Retinal pigment epithelial cell (primary cell): ENCODE measurements around the gene LYRM2.

ENCODE experiments used
- DNase-seq: peaks from one replicate; pipeline ENCODE4 v3.0.0-alpha.2; 2010; ENCODE audit warnings: low read depth
- H3K4me3 ChIP-seq: 2 replicates; pipeline ENCODE4 v1.5.1; 2011; ENCODE audit warnings: mild to moderate bottlenecking, low read length, control low read depth, moderate library complexity
- TF ChIP-seq, protein P1 (sequence below): conservative IDR thresholded peaks from 2 replicates; pipeline ENCODE4 v1.5.1; 2011; ENCODE audit warnings: low read depth, low read length, control low read depth, inconsistent platforms

Gene LYRM2

DNA sequence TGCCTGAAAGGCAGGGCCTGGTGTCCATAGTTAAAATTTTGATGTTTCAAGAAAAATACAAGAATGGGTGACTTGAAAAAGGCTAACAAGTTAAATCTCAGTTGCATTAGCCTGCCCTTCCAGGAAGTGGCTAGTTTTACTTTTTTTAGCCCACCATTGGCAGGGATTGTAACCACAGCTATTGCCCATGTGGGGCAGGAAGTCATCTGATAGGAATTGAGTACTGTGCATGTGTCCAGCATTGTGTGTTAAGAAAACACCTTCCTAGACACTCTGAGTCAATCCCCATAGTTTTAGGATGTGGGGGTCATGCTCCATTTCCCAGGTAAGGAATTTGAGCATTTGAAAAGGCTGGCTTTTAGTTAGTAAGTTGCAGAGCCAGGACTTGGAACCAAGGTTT lies 26.9 kb downstream of the LYRM2 start:
- no peak overlapping the region for H3K4me3 ChIP-seq
- no peak for DNase-seq
- TF ChIP-seq, protein P1, sequence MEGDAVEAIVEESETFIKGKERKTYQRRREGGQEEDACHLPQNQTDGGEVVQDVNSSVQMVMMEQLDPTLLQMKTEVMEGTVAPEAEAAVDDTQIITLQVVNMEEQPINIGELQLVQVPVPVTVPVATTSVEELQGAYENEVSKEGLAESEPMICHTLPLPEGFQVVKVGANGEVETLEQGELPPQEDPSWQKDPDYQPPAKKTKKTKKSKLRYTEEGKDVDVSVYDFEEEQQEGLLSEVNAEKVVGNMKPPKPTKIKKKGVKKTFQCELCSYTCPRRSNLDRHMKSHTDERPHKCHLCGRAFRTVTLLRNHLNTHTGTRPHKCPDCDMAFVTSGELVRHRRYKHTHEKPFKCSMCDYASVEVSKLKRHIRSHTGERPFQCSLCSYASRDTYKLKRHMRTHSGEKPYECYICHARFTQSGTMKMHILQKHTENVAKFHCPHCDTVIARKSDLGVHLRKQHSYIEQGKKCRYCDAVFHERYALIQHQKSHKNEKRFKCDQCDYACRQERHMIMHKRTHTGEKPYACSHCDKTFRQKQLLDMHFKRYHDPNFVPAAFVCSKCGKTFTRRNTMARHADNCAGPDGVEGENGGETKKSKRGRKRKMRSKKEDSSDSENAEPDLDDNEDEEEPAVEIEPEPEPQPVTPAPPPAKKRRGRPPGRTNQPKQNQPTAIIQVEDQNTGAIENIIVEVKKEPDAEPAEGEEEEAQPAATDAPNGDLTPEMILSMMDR = no peak

DNA sequence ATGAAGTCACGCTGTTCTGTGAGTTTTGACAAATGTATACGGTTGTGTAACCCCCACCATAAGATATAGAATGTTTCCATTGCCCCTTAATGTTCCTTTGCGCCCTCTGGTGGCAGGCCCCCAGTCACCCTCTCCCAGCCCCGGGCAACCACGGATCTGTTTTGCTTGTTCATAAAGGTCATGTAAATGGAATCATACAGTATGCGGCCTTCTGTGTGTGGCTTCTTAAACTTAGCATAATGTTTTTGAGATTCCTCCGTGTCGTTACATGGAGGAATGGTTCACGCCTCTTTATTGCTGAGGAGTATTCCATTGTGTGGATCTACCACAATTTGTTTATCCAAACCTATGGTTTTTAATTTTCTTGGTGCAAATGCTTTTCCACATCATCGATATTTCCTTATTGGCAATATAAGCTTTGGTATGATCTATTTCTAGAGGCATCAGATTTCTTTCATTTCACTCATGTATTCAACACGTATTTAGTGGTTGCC lies 28.4 kb downstream of the LYRM2 start:
- no peak overlapping the region for H3K4me3 ChIP-seq
- TF ChIP-seq, protein P1 = peak; percentile 89
- DNase-seq = no peak

DNA sequence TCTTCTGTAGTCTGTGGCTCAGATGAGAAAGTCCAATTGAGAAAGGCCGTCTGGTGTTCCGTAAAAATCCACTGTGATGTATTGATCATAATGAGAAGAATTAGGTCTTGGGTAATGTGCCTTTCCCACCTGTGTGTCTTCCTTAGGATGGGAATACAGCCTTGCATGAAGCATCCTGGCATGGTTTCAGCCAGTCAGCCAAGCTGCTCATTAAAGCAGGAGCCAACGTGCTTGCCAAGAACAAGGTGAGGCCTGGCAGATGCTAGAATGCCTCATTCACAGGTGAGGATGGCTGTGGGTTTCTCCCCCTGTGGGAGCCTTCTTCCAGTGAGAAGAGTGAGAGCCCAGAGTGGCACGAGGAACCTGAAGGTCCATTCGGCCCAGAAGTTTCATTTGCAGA lies 32.7 kb downstream of the LYRM2 start:
- TF ChIP-seq, protein P1 = no peak
- DNase-seq = no peak
- H3K4me3 ChIP-seq = no peak overlapping the region

DNA sequence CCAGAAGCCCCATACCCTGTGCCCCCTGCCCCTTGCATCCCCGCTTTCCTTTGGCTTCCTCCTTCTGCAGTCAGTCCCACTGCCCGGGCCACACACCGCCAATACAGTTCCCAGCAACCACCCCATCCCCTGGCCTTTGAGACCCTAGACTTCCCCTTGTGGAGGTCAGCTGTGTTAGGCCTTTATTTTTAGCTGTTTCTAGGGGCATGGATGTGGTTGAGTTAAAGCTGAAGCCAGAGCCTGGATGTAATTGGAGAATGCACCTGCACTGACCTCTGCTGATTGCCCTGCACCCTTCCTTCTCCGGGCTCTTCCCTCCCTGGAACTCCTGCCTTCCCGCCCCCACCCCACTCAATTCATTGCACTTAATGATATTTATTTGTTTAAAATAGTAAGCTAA lies 33.9 kb downstream of the LYRM2 start:
- no peak for DNase-seq
- H3K4me3 ChIP-seq = no peak overlapping the region
- TF ChIP-seq, protein P1 = no peak

DNA sequence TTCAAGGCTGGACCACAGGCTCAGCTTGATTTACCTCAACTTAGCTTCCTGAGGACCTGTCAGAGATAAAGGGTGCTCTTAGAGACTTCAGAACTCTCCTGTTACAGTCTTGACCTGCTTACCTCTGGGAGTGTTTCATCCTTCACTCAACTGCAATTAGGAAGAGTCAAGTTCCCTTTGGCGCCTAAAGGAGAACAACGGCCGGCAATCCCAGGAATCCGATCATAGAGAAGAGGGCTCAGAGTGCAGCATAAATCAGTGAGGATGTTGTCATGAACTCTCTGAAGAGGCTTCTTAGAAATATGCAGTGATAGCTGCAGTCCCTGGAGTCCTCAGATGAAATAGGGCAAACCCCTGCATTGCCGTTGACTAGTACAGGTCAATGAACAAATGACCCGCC lies 36.4 kb downstream of the LYRM2 start:
- DNase-seq = no peak
- no peak overlapping the region for H3K4me3 ChIP-seq
- TF ChIP-seq, protein P1 = no peak

DNA sequence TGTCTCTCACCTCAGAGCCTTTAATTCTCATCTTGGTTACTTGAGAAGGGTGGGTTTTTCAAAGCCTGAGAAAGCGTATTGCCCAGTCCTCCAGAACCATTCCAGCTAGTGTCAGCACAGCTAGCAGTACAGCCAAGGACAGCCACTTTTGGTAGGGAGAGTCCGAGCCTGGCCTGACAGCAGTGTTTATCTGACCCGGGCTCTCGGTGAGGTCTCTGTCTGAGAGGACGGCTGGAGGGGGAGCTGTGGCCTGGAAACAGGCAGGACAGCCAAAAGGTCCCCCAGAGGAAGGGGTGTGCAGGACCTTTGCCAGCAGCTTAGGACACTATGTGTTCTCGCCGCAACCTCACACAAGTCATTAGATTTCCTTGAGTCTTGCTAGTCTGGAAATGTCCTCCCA lies 38.8 kb downstream of the LYRM2 start:
- no peak for DNase-seq
- no peak overlapping the region for H3K4me3 ChIP-seq
- TF ChIP-seq, protein P1 = no peak

DNA sequence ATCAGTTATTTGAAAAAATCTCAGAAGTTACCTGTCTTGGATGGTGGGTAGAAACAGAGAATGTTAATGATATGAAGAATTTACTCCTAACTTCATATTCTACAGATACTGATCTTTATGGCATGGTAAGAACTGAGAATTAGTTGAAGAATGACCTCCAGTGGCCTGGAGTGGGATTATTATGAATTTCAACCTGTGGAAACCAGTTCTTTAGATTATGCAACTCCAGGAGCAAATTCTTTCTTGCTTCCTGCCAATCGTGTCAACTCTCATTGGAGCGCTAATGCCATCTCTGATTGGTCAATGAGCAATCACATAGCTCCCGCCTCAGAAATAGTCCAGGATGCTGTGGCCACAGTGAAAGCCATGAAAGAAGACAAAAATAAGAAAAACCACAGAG lies 40.6 kb downstream of the LYRM2 start:
- TF ChIP-seq, protein P1 = peak; percentile 50
- peak; percentile 61 for DNase-seq
- H3K4me3 ChIP-seq = no peak overlapping the region
